Measurements from ENCODE around the gene PCSK5.
"Not testable (repeated sequence)": the region's sequence is repeated elsewhere in the genome, so short reads cannot be mapped to it uniquely, and the experiment has no call there.

- TF ChIP-seq, protein P1, sequence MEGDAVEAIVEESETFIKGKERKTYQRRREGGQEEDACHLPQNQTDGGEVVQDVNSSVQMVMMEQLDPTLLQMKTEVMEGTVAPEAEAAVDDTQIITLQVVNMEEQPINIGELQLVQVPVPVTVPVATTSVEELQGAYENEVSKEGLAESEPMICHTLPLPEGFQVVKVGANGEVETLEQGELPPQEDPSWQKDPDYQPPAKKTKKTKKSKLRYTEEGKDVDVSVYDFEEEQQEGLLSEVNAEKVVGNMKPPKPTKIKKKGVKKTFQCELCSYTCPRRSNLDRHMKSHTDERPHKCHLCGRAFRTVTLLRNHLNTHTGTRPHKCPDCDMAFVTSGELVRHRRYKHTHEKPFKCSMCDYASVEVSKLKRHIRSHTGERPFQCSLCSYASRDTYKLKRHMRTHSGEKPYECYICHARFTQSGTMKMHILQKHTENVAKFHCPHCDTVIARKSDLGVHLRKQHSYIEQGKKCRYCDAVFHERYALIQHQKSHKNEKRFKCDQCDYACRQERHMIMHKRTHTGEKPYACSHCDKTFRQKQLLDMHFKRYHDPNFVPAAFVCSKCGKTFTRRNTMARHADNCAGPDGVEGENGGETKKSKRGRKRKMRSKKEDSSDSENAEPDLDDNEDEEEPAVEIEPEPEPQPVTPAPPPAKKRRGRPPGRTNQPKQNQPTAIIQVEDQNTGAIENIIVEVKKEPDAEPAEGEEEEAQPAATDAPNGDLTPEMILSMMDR (IDR thresholded peaks at IDR 0.05): not testable (repeated sequence)
- not testable (repeated sequence) for TF ChIP-seq POLR2A (IDR thresholded peaks at IDR 0.05)
Measured at GRCh38 chr9:76324030-76324429, 433.6 kb downstream of the PCSK5 start.

Data from adrenal gland (tissue), 5 donors.